Fibroblast of lung (primary cell): Measurements from ENCODE around the gene INPP5A. TPM values are rescaled to one million over a fixed set of nuclear protein-coding genes. Genes with fewer than 3 reads are reported as not detected.
A peak's percentile ranks its signal among the peaks of the same experiment; 100 is the strongest.

Source experiments
- DNase-seq, 2 donors: peaks; one replicate each; pipeline versions ENCODE4 v3.0.0 to v3.0.0-alpha.2; 2010; ENCODE audit warnings: low read depth in 2 of 2
- H2AFZ ChIP-seq: 2 replicates; pipeline ENCODE4 v1.5.1; 2012; ENCODE audit warnings: low read length, control low read depth, inconsistent platforms
- H3K27ac ChIP-seq: 2 replicates; pipeline ENCODE4 v1.5.1; 2011; ENCODE audit warnings: low read length, control low read depth; ENCODE audit not compliant: insufficient read depth
- H3K27me3 ChIP-seq: 2 replicates; pipeline ENCODE4 v1.5.1; 2011; ENCODE audit warnings: mild to moderate bottlenecking, low read length; ENCODE audit not compliant: control insufficient read depth, insufficient read depth
- H3K36me3 ChIP-seq: 2 replicates; pipeline ENCODE4 v1.5.1; 2011; ENCODE audit warnings: low read length; ENCODE audit not compliant: control insufficient read depth, insufficient read depth
- H3K4me1 ChIP-seq: 2 replicates; pipeline ENCODE4 v1.5.1; 2011; ENCODE audit warnings: low read length; ENCODE audit not compliant: control insufficient read depth, insufficient read depth; ENCODE audit errors: extremely low read depth
- H3K4me2 ChIP-seq: 2 replicates; pipeline ENCODE4 v1.5.1; 2011; ENCODE audit warnings: low read length, control low read depth; ENCODE audit not compliant: insufficient read depth; ENCODE audit errors: extremely low read depth
- H3K4me3 ChIP-seq, 4 experiments: fragments of 200-600 bp in 1 of 4; sonication (generic) in 1 of 4; replicated peaks in 1 of 4; 2 replicates each; pipeline ENCODE4 v1.5.1; 2011 to 2016; ENCODE audit warnings: low read length in 4 of 4, low read depth in 3 of 4, mild to moderate bottlenecking in 3 of 4, control low read depth in 2 of 4, inconsistent platforms in 1 of 4, mixed read lengths in 1 of 4; ENCODE audit not compliant: insufficient read depth in 1 of 4; ENCODE audit errors: control extremely low read depth in 1 of 4
- H3K79me2 ChIP-seq: 2 replicates; pipeline ENCODE4 v1.5.1; 2012; ENCODE audit warnings: mild to moderate bottlenecking, low read length, inconsistent platforms; ENCODE audit not compliant: control insufficient read depth, insufficient read depth
- H3K9ac ChIP-seq: 2 replicates; pipeline ENCODE4 v1.5.1; 2011; ENCODE audit warnings: mild to moderate bottlenecking, low read length, control low read depth; ENCODE audit not compliant: insufficient read depth
- H3K9me3 ChIP-seq: 2 replicates; pipeline ENCODE4 v1.5.1; 2012; ENCODE audit warnings: low read depth, low read length; ENCODE audit not compliant: control insufficient read depth, insufficient read depth
- H4K20me1 ChIP-seq: 2 replicates; pipeline ENCODE4 v1.5.1; 2011; ENCODE audit warnings: low read length; ENCODE audit not compliant: control insufficient read depth, insufficient read depth; ENCODE audit errors: extremely low read depth
- CTCF ChIP-seq, 2 donors: IDR thresholded peaks in 1 of 2; conservative IDR thresholded peaks in 1 of 2; 1 replicate in 1 of 2; 2 replicates in 1 of 2; pipeline ENCODE4 v1.5.1; 2011 to 2012; ENCODE audit warnings: low read length in 2 of 2, control low read depth in 1 of 2, inconsistent platforms in 1 of 2, low read depth in 1 of 2, mild to moderate bottlenecking in 1 of 2
- EZH2 ChIP-seq: IDR thresholded peaks from 2 replicates; pipeline ENCODE4 v1.5.1; 2012; ENCODE audit warnings: low read length, control low read depth, mild to moderate bottlenecking; ENCODE audit errors: missing control alignments
- polyA plus RNA-seq, 2 donors: library from polyadenylated mRNA; depleted of rRNA in 1 of 2; stranded (reverse) in 1 of 2; unstranded in 1 of 2; fragments of >200 nt; gene quantifications; 2 replicates each; pipeline ENCODE4 v1.2.1, GENCODE V29; 2011 to 2012; ENCODE audit warnings: missing spikeins in 1 of 2
- total RNA-seq: library from RNA; depleted of rRNA; stranded (reverse); fragments of >200 nt; gene quantifications from 2 replicates; pipeline ENCODE4 v1.2.1, GENCODE V29; 2014

Gene INPP5A
- total and polyA plus RNA-seq, 2 donors (not counting 1 experiment from before 2014, with no cell fraction given), result 24.6 to 39.9 TPM

- H3K4me2 ChIP-seq, result no peak overlapping the region
- TF ChIP-seq EZH2, result no peak
- no peak for TF ChIP-seq CTCF (conservative IDR thresholded peaks at IDR 0.05 in 1 of 2, IDR thresholded peaks at IDR 0.05 in 1 of 2; ENCODE audit: low read depth in 1 of 2, low read length in 2 of 2)
- DNase-seq, result no peak
- H3K27ac ChIP-seq, result no peak overlapping the region
- H4K20me1 ChIP-seq, result peaks cover 7% of the 10 kb centered on the region
- H3K9me3 ChIP-seq, result no peaks in the 10 kb centered on the region
- no peaks in the 10 kb centered on the region for H3K27me3 ChIP-seq
- H3K36me3 ChIP-seq, result no peaks in the 10 kb centered on the region
- H3K4me1 ChIP-seq, result peaks cover 18% of the 10 kb centered on the region
- H3K9ac ChIP-seq, result no peak overlapping the region
- no peak overlapping the region for H2AFZ ChIP-seq
- peaks cover 12% of the 10 kb centered on the region for H3K79me2 ChIP-seq
- H3K4me3 ChIP-seq, result no peak overlapping the region
Observed at GRCh38 chr10:132574288-132574687, 36.7 kb downstream of the INPP5A start.

- Histone ChIP-seq H2AFZ (no peak overlapping the region), H3K36me3 (no peaks in the 10 kb centered on the region), H3K27ac (no peak overlapping the region), H3K9me3 (no peaks in the 10 kb centered on the region), H3K4me1 (peaks cover 18% of the 10 kb centered on the region), H3K4me2 (peak overlapping the region; percentile 25), H3K4me3 (no peak overlapping the region), H3K27me3 (no peaks in the 10 kb centered on the region), H4K20me1 (peaks cover 7% of the 10 kb centered on the region), H3K9ac (peak overlapping the region; percentile 7), H3K79me2 (peaks cover 12% of the 10 kb centered on the region)
- no peak for TF ChIP-seq CTCF (conservative IDR thresholded peaks at IDR 0.05 in 1 of 2, IDR thresholded peaks at IDR 0.05 in 1 of 2; ENCODE audit: low read depth in 1 of 2, low read length in 2 of 2)
- no peak for TF ChIP-seq EZH2
- DNase-seq, result peak in 1 of 2 donors; percentile 66
Observed at GRCh38 chr10:132574783-132575319, 37.3 kb downstream of the INPP5A start.

- H4K20me1 ChIP-seq, result peaks cover 7% of the 10 kb centered on the region
- H3K79me2 ChIP-seq, result peaks cover 11% of the 10 kb centered on the region
- H3K36me3 ChIP-seq, result no peaks in the 10 kb centered on the region
- TF ChIP-seq EZH2 (peak; percentile 35), CTCF (conservative IDR thresholded peaks at IDR 0.05 in 1 of 2, IDR thresholded peaks at IDR 0.05 in 1 of 2; ENCODE audit: low read depth in 1 of 2, low read length in 2 of 2) (no peak)
- H3K27ac ChIP-seq, result no peak overlapping the region
- no peaks in the 10 kb centered on the region for H3K9me3 ChIP-seq
- DNase-seq, result peak; percentile 93 to 95
- H3K27me3 ChIP-seq, result no peaks in the 10 kb centered on the region
- H2AFZ ChIP-seq, result no peak overlapping the region
- peaks cover 18% of the 10 kb centered on the region for H3K4me1 ChIP-seq
- H3K4me2 ChIP-seq, result peak overlapping the region; percentile 23
- H3K4me3 ChIP-seq, result no peak overlapping the region
- H3K9ac ChIP-seq, result peak overlapping the region; percentile 10
Observed at GRCh38 chr10:132575320-132576201, 38.0 kb downstream of the INPP5A start.
